Kidney epithelial cell (primary cell): ENCODE data around the gene LYST. TPM values are rescaled to one million over a fixed set of nuclear protein-coding genes. Genes with fewer than 3 reads are reported as not detected.

Experiments
- DNase-seq: peaks from one replicate; pipeline ENCODE4 v3.0.0-alpha.2; 2010; ENCODE audit warnings: low read depth
- H3K27me3 ChIP-seq: 2 replicates; pipeline ENCODE4 v1.6.0; 2011; ENCODE audit warnings: low read length; ENCODE audit not compliant: control insufficient read depth, insufficient read depth
- H3K36me3 ChIP-seq: 2 replicates; pipeline ENCODE4 v1.5.1; 2011; ENCODE audit warnings: low read length; ENCODE audit not compliant: control insufficient read depth, insufficient read depth
- H3K4me3 ChIP-seq: 2 replicates; pipeline ENCODE4 v1.5.1; 2011; ENCODE audit warnings: low read depth, mild to moderate bottlenecking, control low read depth, low read length
- total RNA-seq: library from RNA; depleted of rRNA; stranded (reverse); fragments of >200 nt; gene quantifications from 2 replicates; pipeline ENCODE4 v1.2.3, GENCODE V29; 2015
- TF ChIP-seq, protein P1 (sequence below): IDR thresholded peaks from 2 replicates; pipeline ENCODE4 v1.5.1; 2011; ENCODE audit warnings: mild to moderate bottlenecking, moderate library complexity, low read length, control low read depth, inconsistent platforms; ENCODE audit not compliant: insufficient read depth, poor library complexity, severe bottlenecking

The LYST gene
- total RNA-seq, 1 donor from 2014 or later: 12.7 TPM

DNA sequence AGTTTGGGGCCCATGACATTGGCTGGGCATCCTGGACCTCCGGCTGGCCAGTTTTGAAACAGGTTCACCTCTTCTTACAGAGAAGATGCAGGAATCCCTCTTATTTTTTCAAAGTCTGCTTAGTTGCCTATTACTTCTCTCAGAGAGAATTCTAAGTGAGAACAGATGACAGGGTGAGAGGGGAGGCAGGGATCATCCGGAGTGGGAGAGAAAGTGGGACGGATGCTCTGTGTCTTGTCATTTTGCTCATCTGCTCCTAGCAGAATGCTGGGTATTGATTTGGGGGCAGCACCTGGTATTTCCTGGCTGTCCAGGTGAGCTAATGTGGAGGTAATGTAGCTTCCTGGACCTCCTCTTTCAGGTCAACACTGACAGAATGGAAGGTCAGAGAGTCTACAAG is 249.6 kb downstream of the LYST start:
- peaks cover 3% of the 10 kb centered on the region for H3K27me3 ChIP-seq
- H3K4me3 ChIP-seq: no peak overlapping the region
- TF ChIP-seq, protein P1, sequence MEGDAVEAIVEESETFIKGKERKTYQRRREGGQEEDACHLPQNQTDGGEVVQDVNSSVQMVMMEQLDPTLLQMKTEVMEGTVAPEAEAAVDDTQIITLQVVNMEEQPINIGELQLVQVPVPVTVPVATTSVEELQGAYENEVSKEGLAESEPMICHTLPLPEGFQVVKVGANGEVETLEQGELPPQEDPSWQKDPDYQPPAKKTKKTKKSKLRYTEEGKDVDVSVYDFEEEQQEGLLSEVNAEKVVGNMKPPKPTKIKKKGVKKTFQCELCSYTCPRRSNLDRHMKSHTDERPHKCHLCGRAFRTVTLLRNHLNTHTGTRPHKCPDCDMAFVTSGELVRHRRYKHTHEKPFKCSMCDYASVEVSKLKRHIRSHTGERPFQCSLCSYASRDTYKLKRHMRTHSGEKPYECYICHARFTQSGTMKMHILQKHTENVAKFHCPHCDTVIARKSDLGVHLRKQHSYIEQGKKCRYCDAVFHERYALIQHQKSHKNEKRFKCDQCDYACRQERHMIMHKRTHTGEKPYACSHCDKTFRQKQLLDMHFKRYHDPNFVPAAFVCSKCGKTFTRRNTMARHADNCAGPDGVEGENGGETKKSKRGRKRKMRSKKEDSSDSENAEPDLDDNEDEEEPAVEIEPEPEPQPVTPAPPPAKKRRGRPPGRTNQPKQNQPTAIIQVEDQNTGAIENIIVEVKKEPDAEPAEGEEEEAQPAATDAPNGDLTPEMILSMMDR: no peak
- DNase-seq: no peak
- no peaks in the 10 kb centered on the region for H3K36me3 ChIP-seq

DNA sequence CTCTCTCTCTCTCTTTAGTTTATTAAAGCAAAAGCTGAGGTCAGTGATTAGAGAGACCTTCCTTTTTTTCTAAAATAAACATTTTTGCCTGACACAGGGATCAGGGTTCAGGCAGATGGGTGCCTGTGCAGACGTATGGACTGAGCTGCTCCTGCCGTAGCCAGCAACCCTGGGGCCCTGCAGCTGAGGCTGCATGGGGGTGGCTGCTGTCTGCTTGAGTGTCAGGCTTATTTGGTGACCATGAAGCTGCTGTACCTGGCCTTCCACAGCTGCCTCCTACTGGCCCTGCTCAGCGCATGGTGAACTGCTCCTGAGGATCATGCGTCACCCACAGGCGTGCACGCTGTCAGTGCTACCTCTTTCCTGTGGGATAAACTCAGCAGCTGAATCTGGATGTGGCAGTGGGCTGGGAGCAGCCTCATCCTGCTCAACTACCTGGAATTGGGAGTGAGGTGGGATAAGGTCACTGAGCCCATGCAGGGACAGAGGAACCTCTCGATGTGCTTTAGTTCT is 252.2 kb downstream of the LYST start:
- no peaks in the 10 kb centered on the region for H3K36me3 ChIP-seq
- no peak for DNase-seq
- H3K4me3 ChIP-seq: no peak overlapping the region
- peaks cover 3% of the 10 kb centered on the region for H3K27me3 ChIP-seq
- TF ChIP-seq, protein P1: no peak

DNA sequence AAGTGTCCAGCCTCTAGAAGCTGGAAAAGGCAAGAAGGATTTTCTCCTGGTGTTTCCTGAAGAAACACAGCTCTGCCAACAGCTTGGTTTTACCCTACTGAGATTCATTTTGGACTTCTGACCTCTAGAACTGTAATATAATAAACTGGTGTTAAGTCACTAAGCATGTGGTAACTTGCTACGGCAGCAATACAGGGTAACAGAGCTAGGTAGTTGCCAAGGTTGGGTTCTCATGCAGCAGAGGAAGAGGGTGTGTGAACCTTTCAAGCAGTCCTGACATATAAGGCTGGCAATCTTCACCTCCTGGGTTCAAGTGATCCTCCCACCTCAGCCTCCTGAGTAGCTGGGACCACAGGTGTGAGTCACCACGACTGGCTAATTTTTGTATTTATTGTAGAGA is 253.1 kb downstream of the LYST start:
- no peak for DNase-seq
- H3K27me3 ChIP-seq: peaks cover 3% of the 10 kb centered on the region
- TF ChIP-seq, protein P1: no peak

DNA sequence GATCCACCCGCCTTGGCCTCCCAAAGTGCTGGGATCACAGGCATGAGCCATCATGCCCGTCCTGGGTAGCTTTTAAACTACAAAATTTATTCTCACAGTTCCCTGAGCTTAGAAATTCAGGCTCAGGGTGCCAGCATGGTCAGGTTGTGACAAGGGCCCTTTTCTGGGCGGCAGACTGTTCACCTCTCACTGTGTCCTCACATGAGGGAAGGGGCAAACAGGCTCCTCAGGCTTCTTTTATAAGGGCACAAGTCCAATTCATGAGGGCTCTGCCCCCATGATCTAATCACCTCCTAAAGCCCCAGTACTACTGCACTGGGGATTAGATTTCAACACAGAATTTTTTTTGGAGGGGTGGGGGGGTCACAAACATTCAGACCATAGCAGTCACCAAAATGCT is 253.9 kb downstream of the LYST start:
- TF ChIP-seq, protein P1: no peak
- no peak for DNase-seq
- no peak overlapping the region for H3K4me3 ChIP-seq
- peaks cover 3% of the 10 kb centered on the region for H3K27me3 ChIP-seq
- no peaks in the 10 kb centered on the region for H3K36me3 ChIP-seq

More for the DNA sequence above, 253.1 kb downstream of the LYST start:
- Histone ChIP-seq H3K4me3 (no peak overlapping the region), H3K36me3 (no peaks in the 10 kb centered on the region)

Other genes starting within 250 kb of the LYST start
- gene GNG4, start 217.1 kb downstream of the LYST start, total RNA-seq: 0.54 and 0.68 TPM in 2 replicates
- gene NID1, start 198.2 kb upstream of the LYST start, total RNA-seq: 21.2 and 26.0 TPM in 2 replicates